A549 (cell line): Measurements from ENCODE around the gene TRIM50. TPM values are rescaled to one million over a fixed set of nuclear protein-coding genes. Genes with fewer than 3 reads are reported as not detected.
"Not testable (repeated sequence)": the region's sequence is repeated elsewhere in the genome, so short reads cannot be mapped to it uniquely, and the experiment has no call there.

Experiments used
- ATAC-seq, 2 experiments: fragments of 200-7000 bp in 1 of 2; fragments of >200 bp in 1 of 2; cut with Nextera tagmentation in 1 of 2; cut with Tn5 transposase in 1 of 2; 3 replicates each; pipeline versions ENCODE4 v1.8.0 to v1.9.1; 2018 to 2020; ENCODE audit warnings: mild to moderate bottlenecking in 1 of 2, moderate library complexity in 1 of 2
- CTCF ChIA-PET: fragments of 300-600 bp; sonication (Branson Sonifier 250); formaldehyde crosslinking; extraction: SDS; loops from one replicate; lab custom pipeline; 2021; ENCODE audit warnings: antibody characterized with exemption, inconsistent platforms; lab: Yijun Ruan, JAX
- POLR2A ChIA-PET: fragments of 350-600 bp; formaldehyde crosslinking; extraction: SDS; loops from one replicate; lab custom pipeline; 2021; ENCODE audit warnings: antibody characterized with exemption, inconsistent platforms; lab: Yijun Ruan, JAX
- DNase-seq, 2 experiments: peaks; one replicate each; pipeline versions ENCODE4 v3.0.0 to v3.0.0-alpha.2; 2011 to 2016; ENCODE audit warnings: low read depth in 1 of 2, low spot score in 1 of 2
- FAIRE-seq: peaks from 2 replicates; lab custom pipeline; 2011; peaks lifted over from hg19 to GRCh38; lab: Jason Lieb, UNC
- H3K27ac ChIP-seq, 2 experiments: fragments of >200 bp; sonication (Bioruptor Twin); formaldehyde crosslinking; 3 replicates each; pipeline ENCODE4 v1.5.1; 2016 to 2017
- H3K4me1 ChIP-seq: fragments of >200 bp; sonication (Bioruptor Twin); formaldehyde crosslinking; 3 replicates; pipeline ENCODE4 v1.6.1; 2016
- H3K4me2 ChIP-seq: fragments of >200 bp; sonication (Bioruptor Twin); formaldehyde crosslinking; 3 replicates; pipeline ENCODE4 v1.6.1; 2016
- H3K4me3 ChIP-seq: fragments of >200 bp; sonication (Bioruptor Twin); formaldehyde crosslinking; 3 replicates; pipeline ENCODE4 v1.5.1; 2016
- H3K9me3 ChIP-seq: fragments of >200 bp; sonication (Bioruptor Twin); formaldehyde crosslinking; 3 replicates; pipeline ENCODE4 v1.6.1; 2016
- CEBPB ChIP-seq, 2 experiments: fragments of >200 bp in 1 of 2; sonication (Bioruptor Twin) in 1 of 2; formaldehyde crosslinking in 1 of 2; IDR thresholded peaks; 2 replicates each; pipeline ENCODE4 v1.6.1; 2012 to 2016
- EHMT2 ChIP-seq: fragments of 200-600 bp; sonication (generic); IDR thresholded peaks from 2 replicates; pipeline ENCODE4 v1.6.1; 2016; ENCODE audit warnings: antibody characterized with exemption, low read depth, mild to moderate bottlenecking, moderate library complexity
- ESRRA ChIP-seq: fragments of 150-350 bp; IDR thresholded peaks from 2 replicates; pipeline ENCODE4 v1.6.1; 2014; ENCODE audit warnings: mild to moderate bottlenecking, low read length, borderline replicate concordance
- FOSB ChIP-seq: fragments of 250-450 bp; sonication (Bioruptor Pico); IDR thresholded peaks from 2 replicates; pipeline ENCODE4 v1.5.0; 2020; ENCODE audit warnings: mild to moderate bottlenecking, moderate library complexity
- HOXA7 ChIP-seq: fragments of 250-450 bp; sonication (Bioruptor Pico); IDR thresholded peaks from 2 replicates; pipeline ENCODE4 v1.5.0; 2020; ENCODE audit warnings: mild to moderate bottlenecking, moderate library complexity
- HOXB13 ChIP-seq: fragments of 250-450 bp; sonication (Bioruptor Pico); IDR thresholded peaks from 2 replicates; pipeline ENCODE4 v1.5.0; 2020; ENCODE audit warnings: low read depth, mild to moderate bottlenecking, moderate library complexity
- HOXB5 ChIP-seq: fragments of 250-450 bp; sonication (Bioruptor Pico); IDR thresholded peaks from 2 replicates; pipeline ENCODE4 v1.5.0; 2020; ENCODE audit warnings: mild to moderate bottlenecking, moderate library complexity
- JUN ChIP-seq, 2 experiments: fragments of >200 bp; sonication (Bioruptor Twin); formaldehyde crosslinking; IDR thresholded peaks; 2 replicates in 1 of 2; 3 replicates in 1 of 2; pipeline ENCODE4 v1.6.1; 2016 to 2017
- JUNB ChIP-seq: fragments of >200 bp; sonication (Bioruptor Twin); formaldehyde crosslinking; IDR thresholded peaks from 2 replicates; pipeline ENCODE4 v1.6.1; 2016
- KDM1A ChIP-seq: fragments of 200-600 bp; sonication (generic); IDR thresholded peaks from 2 replicates; pipeline ENCODE4 v1.6.1; 2016; ENCODE audit warnings: low read depth, mild to moderate bottlenecking
- KDM5A ChIP-seq: fragments of 200-600 bp; sonication (generic); IDR thresholded peaks from 2 replicates; pipeline ENCODE4 v1.6.1; 2016; ENCODE audit warnings: antibody characterized with exemption, mild to moderate bottlenecking
- MAFK ChIP-seq: fragments of 450-650 bp; IDR thresholded peaks from 2 replicates; pipeline ENCODE4 v1.6.1; 2014; ENCODE audit not compliant: partially characterized antibody
- MYC ChIP-seq: IDR thresholded peaks from 2 replicates; pipeline ENCODE4 v1.6.1; 2012; ENCODE audit warnings: mild to moderate bottlenecking, inconsistent platforms, low read length, improper control_type of control experiment, borderline replicate concordance
- PHF8 ChIP-seq: fragments of 200-600 bp; sonication (generic); IDR thresholded peaks from 2 replicates; pipeline ENCODE4 v1.6.1; 2016; ENCODE audit warnings: low read depth, mild to moderate bottlenecking, antibody characterized with exemption, moderate library complexity, borderline replicate concordance
- POLR2A ChIP-seq: IDR thresholded peaks from 2 replicates; pipeline ENCODE4 v1.6.1; 2012; ENCODE audit warnings: mild to moderate bottlenecking, low read length
- RFX5 ChIP-seq: fragments of 450-650 bp; IDR thresholded peaks from 2 replicates; pipeline ENCODE4 v1.7.1; 2014; ENCODE audit warnings: antibody characterized with exemption, mild to moderate bottlenecking, moderate library complexity
- SMC3 ChIP-seq: fragments of >200 bp; sonication (Bioruptor Twin); formaldehyde crosslinking; IDR thresholded peaks from 3 replicates; pipeline ENCODE4 v1.6.1; 2018; ENCODE audit warnings: inconsistent platforms
- ZC3H11A ChIP-seq: fragments of 450-650 bp; IDR thresholded peaks from 2 replicates; pipeline ENCODE4 v1.6.1; 2014; ENCODE audit warnings: antibody characterized with exemption, mild to moderate bottlenecking
- WGBS: methylation state at CpG from one replicate; pipeline ENCODE4 v1.1.6; 2017; ENCODE audit errors: missing lambda C conversion rate; 5-methylcytosine and 5-hydroxymethylcytosine counted together
- polyA plus RNA-seq, 4 experiments: library from polyadenylated mRNA; depleted of rRNA in 3 of 4; stranded (reverse); fragments of >200 nt; fragmentation: RNase III in 1 of 4; extraction: RNeasy Plus Mini Kit Qiagen cat#74134 plus additional on column Dnase treatment in 1 of 4; gene quantifications; 2 replicates in 3 of 4; 3 replicates in 1 of 4; pipeline ENCODE4 v1.2.3, GENCODE V29; 2011 to 2017
- TF ChIP-seq, protein P1 (sequence below): fragments of 250-450 bp; sonication (Bioruptor Pico); IDR thresholded peaks from 2 replicates; pipeline ENCODE4 v1.5.0; 2020; ENCODE audit warnings: low read depth, mild to moderate bottlenecking, moderate library complexity
- TF ChIP-seq, protein P2 (sequence below): IDR thresholded peaks from 2 replicates; pipeline ENCODE4 v1.6.1; 2012; ENCODE audit warnings: low read depth, borderline replicate concordance
- TF ChIP-seq, protein P3 (sequence below): fragments of >200 bp; sonication (Bioruptor Twin); formaldehyde crosslinking; IDR thresholded peaks from 3 replicates; pipeline ENCODE4 v1.6.1; 2016
- TF ChIP-seq, protein P4 (sequence below): IDR thresholded peaks from 2 replicates; pipeline ENCODE4 v1.6.1; 2012
- TF ChIP-seq, protein P5 (sequence below): fragments of >200 bp; sonication (Bioruptor Twin); formaldehyde crosslinking; IDR thresholded peaks from 2 replicates; pipeline ENCODE4 v1.6.1; 2016

TRIM50 gene
- polyA plus RNA-seq, 2 of the 4 experiments (the other 2 are of a cell fraction): not detected

DNA sequence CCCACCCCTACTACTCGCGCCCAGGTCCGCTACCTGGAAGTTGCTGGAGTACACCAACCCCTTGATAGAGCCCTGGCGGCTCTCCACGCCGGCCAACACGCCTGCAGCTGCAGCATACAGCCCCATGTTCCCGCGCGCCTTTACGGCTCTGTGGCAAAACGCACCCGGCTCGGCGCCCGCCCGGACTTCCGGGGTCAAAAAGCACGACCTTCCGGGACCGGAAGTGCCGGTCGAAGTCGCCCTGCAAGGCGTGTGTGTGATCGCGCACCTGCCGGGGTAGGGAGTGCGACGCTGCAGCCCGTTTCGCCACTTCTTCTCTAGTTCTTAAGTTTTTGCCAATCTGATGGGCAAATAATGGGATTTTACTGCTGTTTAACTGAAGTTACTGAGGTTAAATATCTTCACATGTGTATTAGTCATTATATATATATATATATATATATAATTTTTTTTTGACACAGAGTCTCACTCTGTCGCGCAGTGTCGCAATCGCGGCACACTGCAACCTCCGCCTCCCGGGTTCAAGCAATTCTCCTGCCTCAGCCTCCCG lies 19.1 kb downstream of the TRIM50 start, which contains the start of gene NSUN5:
Gene NSUN5, minus strand, starts transcription at position 162 of the 550 bp plus-strand sequence. Its CDS starts 36 bp downstream, at position 126.
- no peak for TF ChIP-seq RFX5
- TF ChIP-seq MYC: peak; percentile 64; the same call in 1 of the 2 replicates
- TF ChIP-seq, protein P1, sequence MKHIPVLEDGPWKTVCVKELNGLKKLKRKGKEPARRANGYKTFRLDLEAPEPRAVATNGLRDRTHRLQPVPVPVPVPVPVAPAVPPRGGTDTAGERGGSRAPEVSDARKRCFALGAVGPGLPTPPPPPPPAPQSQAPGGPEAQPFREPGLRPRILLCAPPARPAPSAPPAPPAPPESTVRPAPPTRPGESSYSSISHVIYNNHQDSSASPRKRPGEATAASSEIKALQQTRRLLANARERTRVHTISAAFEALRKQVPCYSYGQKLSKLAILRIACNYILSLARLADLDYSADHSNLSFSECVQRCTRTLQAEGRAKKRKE (CRISPR knock-in tag): peak; percentile 72; the same call in 1 of the 2 replicates
- TF ChIP-seq CEBPB (IDR thresholded peaks at IDR 0.05): 0 out of 4 replicates have a peak, but pooled peaks of 1 of the 2 experiments have one; percentile 7
- TF ChIP-seq, protein P2, sequence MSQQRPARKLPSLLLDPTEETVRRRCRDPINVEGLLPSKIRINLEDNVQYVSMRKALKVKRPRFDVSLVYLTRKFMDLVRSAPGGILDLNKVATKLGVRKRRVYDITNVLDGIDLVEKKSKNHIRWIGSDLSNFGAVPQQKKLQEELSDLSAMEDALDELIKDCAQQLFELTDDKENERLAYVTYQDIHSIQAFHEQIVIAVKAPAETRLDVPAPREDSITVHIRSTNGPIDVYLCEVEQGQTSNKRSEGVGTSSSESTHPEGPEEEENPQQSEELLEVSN: peak; percentile 98
- TF ChIP-seq JUN (IDR thresholded peaks at IDR 0.05): peak; percentile 76 to 86; a peak in 4 of 5 replicates
- TF ChIP-seq, protein P3, sequence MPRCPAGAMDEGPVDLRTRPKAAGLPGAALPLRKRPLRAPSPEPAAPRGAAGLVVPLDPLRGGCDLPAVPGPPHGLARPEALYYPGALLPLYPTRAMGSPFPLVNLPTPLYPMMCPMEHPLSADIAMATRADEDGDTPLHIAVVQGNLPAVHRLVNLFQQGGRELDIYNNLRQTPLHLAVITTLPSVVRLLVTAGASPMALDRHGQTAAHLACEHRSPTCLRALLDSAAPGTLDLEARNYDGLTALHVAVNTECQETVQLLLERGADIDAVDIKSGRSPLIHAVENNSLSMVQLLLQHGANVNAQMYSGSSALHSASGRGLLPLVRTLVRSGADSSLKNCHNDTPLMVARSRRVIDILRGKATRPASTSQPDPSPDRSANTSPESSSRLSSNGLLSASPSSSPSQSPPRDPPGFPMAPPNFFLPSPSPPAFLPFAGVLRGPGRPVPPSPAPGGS: peak; percentile 36; the same call in 1 of the 3 replicates
- TF ChIP-seq MAFK: no peak
- TF ChIP-seq HOXB13 (CRISPR knock-in tag): peak; percentile 74; the same call in 1 of the 2 replicates
- TF ChIP-seq, protein P4, sequence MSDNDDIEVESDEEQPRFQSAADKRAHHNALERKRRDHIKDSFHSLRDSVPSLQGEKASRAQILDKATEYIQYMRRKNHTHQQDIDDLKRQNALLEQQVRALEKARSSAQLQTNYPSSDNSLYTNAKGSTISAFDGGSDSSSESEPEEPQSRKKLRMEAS: peak; percentile 99
- no peak for TF ChIP-seq KDM1A
- peak; percentile 80 for TF ChIP-seq POLR2A
- peak; percentile 46; the same call in 1 of the 2 replicates for TF ChIP-seq ESRRA
- TF ChIP-seq HOXB5 (CRISPR knock-in tag): peak; percentile 49; the same call in 1 of the 2 replicates

DNA sequence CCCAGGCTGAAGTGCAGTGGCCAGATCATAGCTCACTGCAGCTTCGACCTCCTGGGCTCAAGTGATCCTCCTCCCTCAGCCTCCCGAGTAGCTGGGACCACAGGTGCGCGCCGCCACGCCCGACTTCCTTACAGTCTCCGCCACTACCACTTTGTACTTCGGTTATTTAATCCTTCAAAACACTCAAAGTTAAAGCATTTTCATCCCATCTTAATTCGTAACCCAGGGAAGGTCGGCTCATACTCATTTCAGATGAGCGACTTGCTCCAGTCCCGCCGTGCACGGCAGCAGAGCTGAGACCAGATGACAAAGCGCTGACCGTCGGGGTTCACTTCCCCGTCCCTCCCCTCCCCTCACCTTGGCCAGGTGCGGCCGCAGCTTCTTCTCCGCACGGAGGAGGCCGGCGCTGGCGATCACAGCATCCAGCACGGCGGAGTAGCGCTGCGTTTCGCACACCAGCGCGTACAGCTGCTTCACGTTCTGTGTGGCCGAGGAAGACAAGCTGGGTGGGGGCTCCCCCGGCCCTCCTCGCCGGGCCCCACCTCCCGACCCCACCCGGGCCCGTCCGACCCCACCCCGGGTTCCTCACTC lies 19.7 kb downstream of the TRIM50 start:
- CTCF ChIA-PET: interaction anchor here (1.2 kb wide), 1 partner anchor 143 kb away, joined by 3 read pairs; no protein-coding TSS in a partner anchor
- ATAC-seq (peak; percentile 60 to 68), FAIRE-seq (no peak), DNase-seq (no peak)
- Histone ChIP-seq H3K27ac (peak overlapping the region; percentile 83 to 96), H3K4me2 (peak overlapping the region; percentile 87), H3K4me1 (peaks cover 11% of the 10 kb centered on the region; the same call in 2 of the 3 replicates), H3K9me3 (no peaks in the 10 kb centered on the region), H3K4me3 (peak overlapping the region; percentile 77)
- POLR2A ChIA-PET: no interaction called here
- TF ChIP-seq, protein P5, sequence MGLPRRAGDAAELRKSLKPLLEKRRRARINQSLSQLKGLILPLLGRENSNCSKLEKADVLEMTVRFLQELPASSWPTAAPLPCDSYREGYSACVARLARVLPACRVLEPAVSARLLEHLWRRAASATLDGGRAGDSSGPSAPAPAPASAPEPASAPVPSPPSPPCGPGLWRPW: no peak
- 0 out of 2 replicates have a peak, but pooled peaks have one; percentile 60 for TF ChIP-seq PHF8
- WGBS: 29% methylated on average over 33 of the region's 43 CpGs

More for the DNA sequence above, 19.1 kb downstream of the TRIM50 start, which contains the start of gene NSUN5:
- peak; percentile 86 to 94 for ATAC-seq
- peak within 1 kb of the TSS; percentile 77 for H3K4me3 ChIP-seq
- peak; percentile 89 for DNase-seq
- peak within 1 kb of the TSS; percentile 87 for H3K4me2 ChIP-seq
- FAIRE-seq: no peak
- POLR2A ChIA-PET: no interaction called here
- peaks cover 11% of the 10 kb centered on the region; the same call in 2 of the 3 replicates for H3K4me1 ChIP-seq
- WGBS: 9% methylated on average over 24 of the region's 40 CpGs
- H3K27ac ChIP-seq: peak within 1 kb of the TSS; percentile 83 to 96
- CTCF ChIA-PET: no interaction called here
- H3K9me3 ChIP-seq: no peaks in the 10 kb centered on the region

DNA sequence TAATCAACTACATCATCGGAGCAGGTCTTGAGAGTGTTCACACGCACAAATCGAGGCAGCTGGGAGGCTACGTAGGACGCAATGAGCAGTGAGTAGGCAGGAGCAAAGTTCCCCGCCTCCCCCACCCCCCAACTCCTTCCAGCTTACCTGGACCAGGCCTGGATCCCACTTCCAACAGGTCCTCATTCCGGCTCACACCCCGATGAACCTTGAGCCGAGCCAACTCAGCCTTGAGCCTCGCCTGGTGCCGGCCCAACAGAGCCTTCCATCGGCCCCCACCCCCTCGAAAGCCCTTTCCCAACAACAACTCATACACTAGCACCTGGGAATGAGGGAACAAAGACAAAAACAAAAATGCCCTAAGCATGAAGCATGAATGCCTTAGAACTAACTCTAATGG lies 20.4 kb downstream of the TRIM50 start:
- Histone ChIP-seq H3K4me2 (peak overlapping the region; percentile 87), H3K4me1 (peaks cover 11% of the 10 kb centered on the region; the same call in 2 of the 3 replicates), H3K27ac (0 out of 6 replicates have a peak overlapping the region, but pooled peaks of 1 of the 2 experiments have one; percentile 83), H3K4me3 (peak overlapping the region; percentile 77), H3K9me3 (no peaks in the 10 kb centered on the region)
- no peak for TF ChIP-seq SMC3
- no peak for TF ChIP-seq MYC
- TF ChIP-seq ZC3H11A: no peak
- no peak for TF ChIP-seq JUNB
- no peak for TF ChIP-seq HOXB13 (CRISPR knock-in tag)
- TF ChIP-seq MAFK: no peak
- TF ChIP-seq FOSB (CRISPR knock-in tag): no peak
- TF ChIP-seq, protein P2: no peak
- no peak for TF ChIP-seq POLR2A
- no peak for TF ChIP-seq HOXA7 (CRISPR knock-in tag)
- TF ChIP-seq ESRRA: no peak
- no peak for TF ChIP-seq KDM5A
- no peak for TF ChIP-seq EHMT2
- no peak for DNase-seq
- no peak for FAIRE-seq
- ATAC-seq: no peak
- CTCF ChIA-PET: interaction anchor here (1.2 kb wide), 1 partner anchor 144 kb away, joined by 3 read pairs; no protein-coding TSS in a partner anchor
- WGBS: 96% methylated on average over 12 of the region's 13 CpGs
- POLR2A ChIA-PET: no interaction called here

DNA sequence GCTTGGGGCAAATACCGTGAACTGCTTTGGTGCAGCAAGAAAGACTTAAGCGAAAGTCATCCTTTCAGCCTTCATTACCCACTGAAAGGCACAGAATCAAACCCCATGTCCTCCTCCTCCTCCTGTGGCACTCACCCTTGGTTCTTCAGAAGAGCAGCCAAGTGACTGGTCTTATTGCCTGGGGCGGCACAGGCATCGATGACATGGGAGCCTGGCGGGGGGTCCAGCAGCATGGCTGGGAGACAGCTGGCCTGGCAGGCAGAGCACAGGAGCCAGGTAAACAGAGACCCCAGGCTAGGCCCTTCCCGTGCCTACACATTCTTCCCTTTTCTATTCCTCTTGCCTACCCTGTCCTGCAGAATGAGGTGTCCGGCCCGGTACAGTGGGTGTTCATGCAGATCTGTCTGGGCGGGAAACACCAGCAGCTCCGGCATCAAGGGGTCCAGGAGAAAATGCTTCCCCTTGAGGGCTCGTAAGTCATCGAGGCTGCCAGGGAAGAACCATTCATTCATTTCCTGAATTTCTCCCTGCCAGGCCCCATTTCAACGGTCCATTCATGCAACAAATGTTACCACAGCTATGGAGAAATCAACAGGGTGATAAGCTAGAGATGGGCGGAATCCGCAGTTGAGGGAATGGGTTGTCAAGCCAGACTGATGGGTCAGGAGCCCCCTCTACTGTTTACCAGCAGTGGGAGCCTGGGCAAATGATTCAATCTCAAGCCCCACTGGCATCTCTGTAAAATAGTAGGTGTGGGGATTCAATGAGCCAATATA lies 23.1 kb downstream of the TRIM50 start:
- H3K4me3 ChIP-seq, POLR2A ChIA-PET, H3K27ac ChIP-seq, FAIRE-seq, DNase-seq, H3K4me2 ChIP-seq, CTCF ChIA-PET, H3K9me3 ChIP-seq, ATAC-seq: not testable (repeated sequence)
- H3K4me1 ChIP-seq: peaks cover 11% of the 10 kb centered on the region; the same call in 2 of the 3 replicates
- WGBS: 91% methylated on average over 11 of the region's 15 CpGs
